Activated gamma-delta T cell treated with anti-CD3 and anti-CD28 coated beads, Interleukin-2, amount 50 U/mL, for 16 hours (primary cell): ENCODE measurements around the gene LCP1.

Experiments used
- DNase-seq: peaks from one replicate; pipeline ENCODE4 v3.0.0-alpha.2; 2020; ENCODE audit warnings: low read depth

Gene LCP1

GRCh38 chr13:46100191-46100815 is 81.7 kb downstream of the LCP1 start:
- DNase-seq, result no peak

DNA sequence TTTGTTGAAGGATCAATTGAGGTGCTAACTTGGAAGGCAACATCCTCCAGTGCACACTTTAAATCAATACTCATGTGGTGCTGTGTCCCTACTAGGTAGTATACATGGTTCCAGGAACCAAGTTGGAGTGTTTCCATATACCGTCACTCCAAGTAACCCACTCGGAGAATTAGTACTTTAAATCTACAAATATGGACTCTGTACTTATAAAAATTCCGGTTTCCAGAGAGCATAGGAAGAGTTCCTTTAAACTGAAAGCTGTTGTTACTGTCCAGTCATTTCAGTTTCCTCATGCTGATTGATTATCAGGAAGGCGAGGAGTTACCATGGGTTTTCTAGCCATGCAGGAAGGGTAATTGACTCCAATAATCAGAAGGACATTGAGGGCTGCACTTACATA is 84.3 kb downstream of the LCP1 start:
- DNase-seq, result no peak

- DNase-seq, result no peak
Observed at GRCh38 chr13:46097015-46097414, 85.0 kb downstream of the LCP1 start.

DNA sequence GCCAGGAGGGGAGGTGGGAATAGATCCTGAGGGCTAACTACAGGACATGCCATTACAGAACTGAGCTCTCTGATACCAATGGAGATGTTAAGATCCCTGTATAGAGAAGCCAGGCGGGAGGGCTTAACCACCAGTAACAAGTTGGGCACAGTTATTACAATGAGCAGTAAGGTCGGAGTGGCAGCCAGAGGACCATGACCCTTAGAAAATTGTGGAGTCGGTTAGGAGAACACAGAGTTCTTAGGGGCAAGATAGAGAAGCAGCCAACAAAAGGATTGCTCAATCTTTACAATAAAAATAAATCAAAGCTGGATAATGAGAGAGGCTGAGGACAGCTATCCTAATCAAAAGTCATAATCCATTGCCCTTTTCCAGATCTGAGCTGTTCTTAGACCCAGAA is 87.5 kb downstream of the LCP1 start:
- DNase-seq, result no peak

DNA sequence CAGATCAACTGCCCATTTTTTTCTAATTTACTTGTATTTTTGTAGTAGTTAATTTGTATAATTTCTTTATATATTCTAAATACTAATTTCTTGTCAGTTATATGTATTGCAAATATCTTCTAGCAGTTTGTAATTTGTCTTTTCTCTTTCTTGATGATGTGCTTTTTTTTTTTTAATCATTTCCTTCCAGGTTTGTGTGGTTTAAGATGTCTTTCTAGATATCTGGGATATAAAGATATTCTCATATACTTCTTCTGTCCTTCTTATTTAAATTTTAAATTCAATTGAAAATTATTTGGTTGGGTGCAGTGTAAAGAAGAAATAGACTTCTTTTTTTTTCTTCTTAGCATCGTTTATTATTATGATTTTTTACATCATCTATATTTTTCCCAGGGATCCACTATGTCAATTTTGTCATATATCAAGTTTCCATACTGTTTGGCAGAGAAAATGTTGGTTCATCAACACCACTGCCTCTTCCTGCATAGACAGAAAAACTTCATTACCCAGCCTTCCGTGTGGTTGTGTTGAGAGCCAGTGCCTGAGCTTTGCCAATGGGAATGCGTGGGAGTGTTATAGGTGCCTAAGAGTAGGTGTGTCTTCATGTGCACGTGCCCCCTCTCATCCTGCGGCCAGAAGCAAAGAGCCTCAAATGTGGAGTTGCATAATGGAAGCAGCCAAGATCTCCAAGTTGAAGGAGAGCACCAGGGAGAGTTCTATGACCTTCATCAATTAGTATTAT is 93.0 kb downstream of the LCP1 start:
- DNase-seq, result no peak

GRCh38 chr13:46087481-46087880 is 94.5 kb downstream of the LCP1 start:
- DNase-seq, result no peak

DNA sequence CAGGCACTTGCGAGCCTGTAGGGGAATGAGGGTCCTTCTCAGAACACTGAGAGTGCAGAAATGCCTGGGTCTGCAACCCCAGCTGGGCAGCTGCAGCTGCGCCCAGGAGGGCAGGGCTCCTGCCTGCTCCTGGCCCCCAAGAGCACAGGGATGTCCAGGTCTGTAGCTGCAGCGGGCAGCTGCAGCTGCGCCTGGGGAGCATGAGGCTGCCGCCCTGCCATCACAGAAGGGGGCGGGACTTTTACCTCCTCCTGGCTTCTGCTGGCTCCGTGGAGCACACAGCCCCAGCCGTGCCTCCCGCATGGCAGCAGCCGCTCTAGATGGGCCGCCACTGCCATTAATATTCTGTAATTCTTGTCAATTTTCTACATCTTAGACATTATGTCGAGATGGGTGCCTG is 95.0 kb downstream of the LCP1 start:
- DNase-seq, result no peak

GRCh38 chr13:46086421-46086922 is 95.5 kb downstream of the LCP1 start:
- DNase-seq, result no peak

DNA sequence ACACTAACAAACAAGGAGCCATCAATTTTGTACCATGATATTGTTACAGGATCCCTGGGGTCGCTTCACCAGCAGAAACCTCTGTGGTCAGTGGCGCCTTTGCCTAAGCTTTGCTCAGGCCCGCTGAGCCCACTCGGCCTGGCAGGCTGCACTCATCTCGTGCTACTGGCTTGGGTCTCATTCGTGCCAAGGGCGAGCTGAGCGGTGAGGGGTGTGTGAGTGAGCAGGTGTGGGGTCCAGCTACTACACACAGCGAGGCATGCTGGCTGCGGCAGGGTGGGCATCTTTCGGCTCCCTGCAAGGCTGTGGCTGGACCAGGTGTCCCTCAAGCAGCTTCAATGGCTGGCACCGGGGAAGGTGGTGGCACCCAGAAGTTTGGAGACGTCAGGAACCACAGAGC is 96.2 kb downstream of the LCP1 start:
- no peak for DNase-seq

DNA sequence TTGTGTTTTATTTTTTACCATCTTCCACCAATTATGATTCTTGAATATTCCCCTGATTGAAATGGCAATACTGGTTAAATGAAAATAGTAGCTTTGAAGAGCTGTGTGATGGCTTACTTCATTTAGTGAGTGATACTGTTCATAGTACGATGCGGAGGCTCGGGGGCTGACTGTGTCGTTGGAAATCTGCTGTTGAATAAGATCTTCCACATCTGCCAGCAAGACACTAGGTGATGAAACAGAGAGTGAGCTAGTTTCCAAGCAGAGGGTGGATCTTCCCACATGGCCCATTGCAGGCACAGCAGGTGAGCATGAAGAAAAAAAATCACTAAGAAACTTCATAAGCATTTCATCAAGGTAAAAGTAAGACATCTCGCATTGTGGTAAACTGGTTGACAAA is 99.7 kb downstream of the LCP1 start:
- no peak for DNase-seq

DNA sequence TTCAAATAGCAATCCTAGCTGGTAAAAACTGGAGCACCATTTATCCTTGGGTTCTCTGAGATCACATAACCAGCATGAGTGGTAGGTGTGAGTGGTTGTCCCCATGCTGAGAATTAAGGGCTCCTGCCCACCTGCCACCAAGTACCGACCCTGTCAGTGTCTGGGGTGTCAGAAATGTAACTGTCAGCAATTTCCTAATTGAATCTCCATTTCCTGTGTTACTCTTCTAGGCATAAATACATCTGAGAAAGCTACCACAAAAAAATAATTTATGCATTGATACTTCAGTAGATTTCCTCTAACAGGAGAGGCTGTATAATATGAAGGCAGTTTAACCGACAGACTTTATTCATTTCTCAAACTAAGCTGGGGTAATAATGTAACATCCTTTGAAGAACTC is 102.2 kb downstream of the LCP1 start:
- DNase-seq, result no peak

DNA sequence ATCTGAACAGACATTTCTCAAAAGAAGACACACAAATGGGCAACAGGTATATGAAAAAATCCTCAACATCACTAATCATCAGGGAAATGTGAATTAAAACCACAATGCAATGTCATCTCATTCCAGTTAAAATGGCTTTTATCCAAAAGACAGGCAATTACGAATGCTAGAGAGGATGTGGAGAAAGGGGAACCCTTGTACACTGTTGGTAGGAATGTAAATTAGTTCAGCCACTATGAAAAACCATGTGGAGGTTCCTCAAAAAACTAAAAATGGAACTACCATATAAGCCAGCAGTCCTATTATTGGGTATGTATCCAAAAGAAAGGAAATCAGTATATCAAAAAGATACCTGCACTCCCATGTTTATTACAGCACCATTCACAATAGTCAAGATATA is 104.7 kb downstream of the LCP1 start:
- no peak for DNase-seq

GRCh38 chr13:46076827-46077226 is 105.2 kb downstream of the LCP1 start:
- no peak for DNase-seq
